SU-DHL-6 (cell line): ENCODE data around the gene ZGRF1.

Experiments used
- CTCF ChIP-seq: fragments of 200-600 bp; sonication (generic); IDR thresholded peaks from one replicate; pipeline ENCODE4 v1.5.1; 2017; ENCODE audit warnings: antibody characterized with exemption, mild to moderate bottlenecking, low read length, moderate library complexity; ENCODE audit not compliant: insufficient read depth, poor library complexity, severe bottlenecking
- EZH2phosphoT487 ChIP-seq: fragments of 200-600 bp; sonication (generic), shearing (Covaris generic); conservative IDR thresholded peaks from 2 replicates; pipeline ENCODE4 v1.6.1; 2018; ENCODE audit warnings: mild to moderate bottlenecking, antibody characterized with exemption, low read length, moderate library complexity, mixed read lengths

- no peak for TF ChIP-seq CTCF
- TF ChIP-seq EZH2phosphoT487: no peak
Measured at GRCh38 chr4:112557676-112558411, 78.9 kb downstream of the ZGRF1 start.
